Uterus (tissue), 4 donors: ENCODE results near the gene NPS. TPM values are rescaled to one million over a fixed set of nuclear protein-coding genes. Genes with fewer than 3 reads are reported as not detected.
A peak's percentile ranks its signal among the peaks of the same experiment; 100 is the strongest.

Experiments
- DNase-seq, 2 donors: peaks; one replicate each; pipeline ENCODE4 v3.0.0-alpha.2; 2019 to 2020
- H3K27ac ChIP-seq, 2 donors: fragments of 200-600 bp; sonication (generic); 1 replicate in 1 of 2; 2 replicates in 1 of 2; pipeline ENCODE4 v1.5.1; 2016 to 2018
- H3K27me3 ChIP-seq, 2 donors: fragments of 200-600 bp; sonication (generic); one replicate each; pipeline ENCODE4 v1.5.1; 2018 to 2019; ENCODE audit warnings: control low read depth in 1 of 2
- H3K36me3 ChIP-seq, 2 donors: fragments of 200-600 bp; sonication (generic); one replicate each; pipeline ENCODE4 v1.5.1; 2019; ENCODE audit warnings: control low read depth in 1 of 2
- H3K4me1 ChIP-seq, 2 donors: fragments of 200-600 bp; sonication (generic); one replicate each; pipeline ENCODE4 v1.5.1; 2018 to 2019; ENCODE audit warnings: control low read depth in 1 of 2
- H3K4me3 ChIP-seq, 2 donors: fragments of 200-600 bp; sonication (generic); 1 replicate in 1 of 2; 2 replicates in 1 of 2; pipeline ENCODE4 v1.5.1; 2018 to 2019; ENCODE audit warnings: mild to moderate bottlenecking in 1 of 2
- H3K9me3 ChIP-seq, 2 donors: fragments of 200-600 bp; sonication (generic); one replicate each; pipeline ENCODE4 v1.5.1; 2019; ENCODE audit warnings: control low read depth in 1 of 2
- CTCF ChIP-seq, 4 experiments: fragments of 200-600 bp in 2 of 4; fragments of 450-650 bp in 2 of 4; sonication (generic) in 2 of 4; IDR thresholded peaks; one replicate each; pipeline ENCODE4 v1.5.1; 2016 to 2019; ENCODE audit warnings: antibody characterized with exemption in 4 of 4, mild to moderate bottlenecking in 2 of 4, moderate library complexity in 1 of 4
- POLR2A ChIP-seq, 2 donors: fragments of 450-650 bp; IDR thresholded peaks; one replicate each; pipeline ENCODE4 v1.6.1; 2016; ENCODE audit warnings: antibody characterized with exemption in 2 of 2, mild to moderate bottlenecking in 1 of 2, moderate library complexity in 1 of 2
- intact Hi-C: fragments of 100-400 bp; cut with DNase I; formaldehyde crosslinking; loops from one replicate; pipeline ENCODE4 v1.15.1; 2023; ENCODE audit warnings: low total_unique reads
- total RNA-seq, 4 donors: library from RNA; depleted of rRNA in 3 of 4; stranded (reverse); fragments of >200 nt in 3 of 4; gene quantifications; one replicate each; pipeline versions ENCODE4 v1.1.0 to v1.2.4, GENCODE V29; 2014 to 2023
- donor health status: DM: yes; HTN: yes; CAD: no.

Gene NPS
- total RNA-seq, 4 donors from 2014 or later = not detected

- DNase-seq = peak in 1 of 2 donors; percentile 42
- no peak for TF ChIP-seq CTCF (IDR thresholded peaks at IDR 0.05)
- no peak for TF ChIP-seq POLR2A (IDR thresholded peaks at IDR 0.05)
- Histone ChIP-seq H3K36me3 (no peaks in the 10 kb centered on the region), H3K4me3 (no peak overlapping the region), H3K4me1 (no peaks in the 10 kb centered on the region), H3K27me3 (no peaks in the 10 kb centered on the region), H3K27ac (no peak overlapping the region), H3K9me3 (no peaks in the 10 kb centered on the region)
- intact Hi-C loops = no loop called here
These were observed 21.2 kb upstream of the NPS start for GRCh38 chr10:127527891-127528290.

- intact Hi-C loops = no loop called here
- Histone ChIP-seq H3K27me3 (no peaks in the 10 kb centered on the region), H3K27ac (no peak overlapping the region), H3K4me1 (no peaks in the 10 kb centered on the region), H3K36me3 (no peaks in the 10 kb centered on the region), H3K9me3 (no peaks in the 10 kb centered on the region), H3K4me3 (no peak overlapping the region)
- TF ChIP-seq POLR2A (IDR thresholded peaks at IDR 0.05) (no peak), CTCF (IDR thresholded peaks at IDR 0.05) (no peak)
- no peak for DNase-seq
These were observed 16.9 kb upstream of the NPS start for GRCh38 chr10:127532193-127532592.

- Histone ChIP-seq H3K4me1 (no peaks in the 10 kb centered on the region), H3K27ac (no peak overlapping the region), H3K27me3 (no peaks in the 10 kb centered on the region), H3K4me3 (no peak overlapping the region), H3K36me3 (no peaks in the 10 kb centered on the region), H3K9me3 (no peaks in the 10 kb centered on the region)
- DNase-seq = no peak
- TF ChIP-seq CTCF (IDR thresholded peaks at IDR 0.05) = no peak
- no peak for TF ChIP-seq POLR2A (IDR thresholded peaks at IDR 0.05)
- intact Hi-C loops = no loop called here
These were observed 16.4 kb upstream of the NPS start for GRCh38 chr10:127532659-127533058.

- no peak overlapping the region for H3K4me3 ChIP-seq
- no peak for TF ChIP-seq CTCF (IDR thresholded peaks at IDR 0.05)
- TF ChIP-seq POLR2A (IDR thresholded peaks at IDR 0.05) = no peak
- no peaks in the 10 kb centered on the region for H3K27me3 ChIP-seq
- H3K9me3 ChIP-seq = no peaks in the 10 kb centered on the region
- H3K36me3 ChIP-seq = no peaks in the 10 kb centered on the region
- intact Hi-C loops = no loop called here
- DNase-seq = no peak
- H3K4me1 ChIP-seq = no peaks in the 10 kb centered on the region
- no peak overlapping the region for H3K27ac ChIP-seq
These were observed 15.0 kb upstream of the NPS start for GRCh38 chr10:127534074-127534473.

GRCh38 chr10:127534496-127534895 is 14.6 kb upstream of the NPS start:
- intact Hi-C loops = no loop called here
- H3K27ac ChIP-seq = no peak overlapping the region
- H3K4me3 ChIP-seq = no peak overlapping the region
- no peak for TF ChIP-seq POLR2A (IDR thresholded peaks at IDR 0.05)
- no peak for TF ChIP-seq CTCF (IDR thresholded peaks at IDR 0.05)
- no peaks in the 10 kb centered on the region for H3K27me3 ChIP-seq
- DNase-seq = no peak
- no peaks in the 10 kb centered on the region for H3K36me3 ChIP-seq
- H3K9me3 ChIP-seq = no peaks in the 10 kb centered on the region
- H3K4me1 ChIP-seq = no peaks in the 10 kb centered on the region
